HG03095 (cell line): Measurements from ENCODE around the gene TIA1.
A peak's percentile ranks its signal among the peaks of the same experiment; 100 is the strongest.

Source experiments
- ATAC-seq: cut with Tn5 transposase; IDR thresholded peaks from one replicate; pipeline ENCODE4 v1.9.1; 2021; ENCODE audit warnings: moderate library complexity; ENCODE audit not compliant: unreplicated experiment

The TIA1 gene

DNA sequence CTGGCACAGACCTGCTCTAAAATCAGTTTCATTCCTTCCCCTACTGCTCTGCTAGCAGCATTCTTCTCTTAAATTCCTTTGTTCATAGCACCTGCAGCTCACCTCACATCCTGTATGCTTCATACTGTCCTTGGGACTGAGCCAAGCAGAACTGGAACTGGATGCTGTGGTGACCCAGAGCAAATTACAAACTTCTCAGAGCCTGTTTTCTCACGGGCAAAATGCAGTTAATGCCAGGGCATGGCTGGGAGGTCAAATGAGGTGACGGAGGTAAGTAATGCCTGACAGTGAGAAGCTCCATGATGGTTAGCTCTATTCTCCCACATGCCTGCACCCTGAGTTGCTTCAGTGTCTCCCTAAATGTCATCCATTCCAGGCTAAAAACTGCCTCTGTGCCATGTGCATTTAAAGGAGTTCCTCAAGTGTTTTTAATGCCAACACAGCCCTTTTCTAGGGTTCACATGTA, 87.3 kb downstream of the TIA1 start:
- ATAC-seq = peak; percentile 81

DNA sequence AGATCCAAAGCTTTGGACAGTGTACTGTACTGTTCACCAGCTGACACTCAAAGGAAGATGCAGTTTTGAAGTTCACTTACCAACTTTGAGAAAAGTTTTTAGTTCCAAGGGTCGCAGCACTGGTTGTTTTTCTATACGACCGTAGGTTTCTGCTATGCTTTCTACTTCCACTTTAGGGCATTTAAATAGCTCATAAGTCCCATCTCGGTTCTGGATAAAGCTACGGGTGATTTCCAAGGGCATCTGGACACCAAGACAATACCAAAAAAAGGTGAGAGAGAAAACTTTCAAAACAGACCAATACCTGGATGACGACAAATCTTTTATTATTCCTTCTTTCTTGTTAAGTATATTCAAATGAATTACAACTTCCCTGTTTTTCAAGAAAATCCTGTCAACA, 87.9 kb downstream of the TIA1 start:
- ATAC-seq = no peak
